Measurements from ENCODE around the gene GGN.
"Not testable (repeated sequence)": the region's sequence is repeated elsewhere in the genome, so short reads cannot be mapped to it uniquely, and the experiment has no call there.

GGN gene, protein sequence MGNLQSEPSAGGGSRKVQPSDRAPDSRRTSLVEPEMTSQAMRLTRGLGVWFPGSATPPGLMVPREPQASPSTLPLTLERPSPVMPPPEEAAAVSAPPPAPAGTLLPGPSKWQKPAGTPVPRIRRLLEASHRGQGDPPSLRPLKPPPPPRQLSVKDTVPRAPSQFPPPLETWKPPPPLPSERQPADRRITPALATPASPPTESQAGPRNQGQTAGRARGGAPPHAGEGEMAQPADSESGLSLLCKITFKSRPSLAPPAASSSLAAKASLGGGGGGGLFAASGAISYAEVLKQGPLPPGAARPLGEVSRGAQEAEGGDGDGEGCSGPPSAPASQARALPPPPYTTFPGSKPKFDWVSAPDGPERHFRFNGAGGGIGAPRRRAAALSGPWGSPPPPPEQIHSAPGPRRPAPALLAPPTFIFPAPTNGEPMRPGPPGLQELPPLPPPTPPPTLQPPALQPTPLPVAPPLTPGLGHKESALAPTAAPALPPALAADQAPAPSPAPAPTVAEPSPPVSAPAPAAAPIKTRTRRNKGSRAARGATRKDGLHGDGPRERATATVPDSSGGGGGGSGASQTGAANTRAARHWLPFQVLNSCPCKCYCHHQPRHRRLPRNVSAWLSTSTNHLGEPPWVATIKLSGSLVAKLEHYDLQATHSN

DNA sequence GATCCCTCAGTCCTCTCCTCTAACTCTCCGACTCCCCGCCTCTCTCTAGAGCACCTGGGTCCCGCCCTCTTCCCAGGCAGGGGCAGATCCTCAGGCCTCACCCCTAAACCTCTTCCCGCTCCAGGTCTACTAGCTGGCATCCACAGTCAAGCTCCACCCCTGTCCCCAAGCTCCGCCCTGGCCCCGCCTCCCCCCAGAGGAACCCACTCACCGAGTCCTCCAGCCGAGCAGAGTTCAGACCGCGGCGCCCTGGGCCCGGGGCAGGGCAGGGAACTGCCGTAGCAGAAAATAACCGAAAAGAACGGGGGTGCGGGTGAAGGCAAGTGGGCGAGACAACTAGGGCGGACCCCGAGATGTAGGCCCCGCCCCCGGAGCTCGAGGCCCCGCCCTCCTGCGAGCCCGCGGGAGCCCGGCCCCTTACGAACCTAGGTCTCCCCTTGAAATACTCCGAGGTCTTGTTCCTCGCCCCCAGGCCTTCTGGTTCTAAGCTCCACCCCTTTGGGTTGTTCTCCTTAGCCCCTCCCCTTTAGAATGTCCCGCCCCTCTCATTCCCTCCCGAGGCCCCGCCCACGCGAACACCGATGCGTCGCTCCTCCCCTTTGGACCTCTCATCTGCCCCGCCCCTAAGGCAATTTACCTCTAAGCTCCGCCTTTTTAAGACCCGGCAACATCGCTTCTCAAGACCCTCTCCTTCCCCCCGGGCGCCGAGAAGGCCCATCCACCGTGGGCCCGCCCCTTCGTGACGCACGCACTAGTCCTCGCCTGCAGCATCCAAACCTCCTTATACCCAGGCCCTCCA lies at the start of gene GGN:
TSS of gene GGN (minus strand) at position 485 of the 799 bp plus-strand sequence. CDS start 773 bp downstream, outside the sequence.
- DNase-seq (ENCODE audit: low read depth in 2 of 2, low spot score in 1 of 2): peak; percentile 44 to 54

DNA sequence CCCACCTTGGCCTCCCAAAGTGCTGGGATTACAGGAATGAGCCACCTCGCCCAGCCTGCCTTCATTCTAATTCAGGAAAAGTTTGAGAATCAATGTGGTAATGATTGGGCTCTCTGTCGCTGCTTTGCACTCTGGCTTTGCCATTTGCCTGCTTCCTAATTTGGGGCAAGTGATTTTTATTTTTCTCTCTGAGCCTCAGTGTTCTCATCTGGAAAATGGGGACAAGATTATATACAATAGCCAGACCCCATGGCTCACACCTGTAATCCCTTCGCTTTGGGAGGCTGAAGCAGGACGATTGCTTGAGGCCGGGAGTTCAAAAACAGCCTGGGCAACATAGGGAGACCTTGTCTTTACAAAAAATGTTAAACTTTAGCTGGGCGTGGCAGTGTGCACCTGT lies 49.5 kb upstream of the GGN start:
- no peak for DNase-seq (ENCODE audit: low read depth in 2 of 2, low spot score in 1 of 2)

DNA sequence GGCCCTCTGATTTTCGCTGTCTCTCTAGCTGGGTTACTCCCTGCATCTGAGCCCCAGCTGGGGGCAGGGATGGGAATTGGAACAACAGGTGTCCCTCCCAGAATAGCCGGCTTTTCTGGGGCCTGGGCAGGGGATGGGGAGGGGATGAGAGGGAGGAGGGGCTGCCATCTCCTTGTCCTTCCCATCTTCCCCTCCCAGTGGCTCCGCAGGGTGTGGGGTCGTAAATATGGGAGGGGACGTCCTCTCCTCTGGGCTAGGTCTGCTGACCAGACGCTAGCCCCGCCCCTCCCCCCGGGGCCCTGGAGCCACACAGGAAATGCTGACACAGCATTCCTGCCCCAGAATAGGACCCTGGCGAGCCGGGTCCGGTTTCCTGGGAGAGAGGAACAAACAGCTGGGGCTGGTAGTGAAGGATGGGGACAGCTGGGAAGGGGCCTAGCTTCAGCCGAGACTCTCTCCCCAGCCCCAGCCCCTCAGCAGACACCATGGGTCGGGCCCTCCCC lies 46.8 kb upstream of the GGN start:
- no peak for DNase-seq (ENCODE audit: low read depth in 2 of 2, low spot score in 1 of 2)

DNA sequence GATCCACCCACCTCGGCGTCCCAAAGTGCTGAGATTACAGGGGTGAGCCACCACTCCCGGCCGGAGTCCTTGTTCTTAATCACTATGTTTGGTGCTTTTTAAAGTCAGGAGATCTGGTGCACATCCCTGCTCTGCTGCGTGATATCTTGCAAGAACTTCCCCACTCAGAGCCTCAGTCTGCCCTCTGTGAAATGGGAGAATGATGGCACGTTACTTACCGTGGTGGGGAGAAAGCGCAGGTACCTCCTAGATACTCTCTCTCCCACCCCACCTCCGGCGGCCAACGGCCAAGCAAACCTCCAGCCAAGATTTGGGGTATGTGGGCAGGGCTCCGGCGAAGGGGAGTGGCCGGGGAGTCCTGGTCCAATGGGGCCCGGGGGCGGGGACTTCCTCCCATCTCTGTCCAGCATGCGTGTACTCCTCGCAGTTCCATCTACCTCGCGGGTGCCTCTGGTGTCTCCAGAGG lies 45.5 kb upstream of the GGN start, which contains the start of gene RYR1:
TSS of gene RYR1 (plus strand) at position 424 of the 466 bp plus-strand sequence. CDS start 139 bp downstream, outside the sequence.
- no peak for DNase-seq (ENCODE audit: low read depth in 2 of 2, low spot score in 1 of 2)

DNA sequence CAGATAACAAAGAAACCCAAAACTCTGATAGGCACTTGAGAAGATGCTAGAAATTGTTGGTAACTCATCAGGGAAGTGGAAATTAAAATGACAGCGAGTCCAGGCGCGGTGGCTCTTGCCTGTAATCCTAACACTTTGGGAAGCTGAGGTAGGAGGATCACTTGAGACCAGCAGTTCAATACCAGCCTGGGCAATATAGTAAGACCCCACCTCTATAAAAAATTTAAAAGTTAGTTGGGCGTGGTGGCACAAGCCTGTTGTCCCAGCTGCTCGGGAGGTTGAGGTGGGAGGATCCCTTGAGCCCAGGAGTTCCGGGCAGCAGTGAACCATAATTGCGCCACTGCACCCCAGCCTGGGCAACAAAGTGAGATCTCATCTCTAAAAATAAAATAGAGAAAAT lies 43.1 kb upstream of the GGN start:
- DNase-seq (ENCODE audit: low read depth in 2 of 2, low spot score in 1 of 2): no peak

DNA sequence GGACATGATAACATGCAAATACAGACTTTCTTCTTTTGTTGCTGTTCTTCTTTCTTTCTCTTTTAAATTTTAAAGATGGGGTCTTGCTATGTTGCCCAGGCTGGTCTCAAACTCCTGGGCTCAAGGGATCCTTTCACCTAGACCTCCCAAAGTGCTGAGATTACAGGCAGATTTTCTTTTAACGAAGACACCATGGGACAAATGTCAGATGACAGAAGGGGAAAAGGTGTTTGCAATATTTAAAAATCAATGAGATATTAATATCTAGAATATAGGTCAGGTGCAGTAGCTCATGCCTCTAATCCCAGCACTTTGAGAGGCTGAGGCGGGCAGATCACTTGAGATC lies 42.0 kb upstream of the GGN start:
- no peak for DNase-seq (ENCODE audit: low read depth in 2 of 2, low spot score in 1 of 2)

DNA sequence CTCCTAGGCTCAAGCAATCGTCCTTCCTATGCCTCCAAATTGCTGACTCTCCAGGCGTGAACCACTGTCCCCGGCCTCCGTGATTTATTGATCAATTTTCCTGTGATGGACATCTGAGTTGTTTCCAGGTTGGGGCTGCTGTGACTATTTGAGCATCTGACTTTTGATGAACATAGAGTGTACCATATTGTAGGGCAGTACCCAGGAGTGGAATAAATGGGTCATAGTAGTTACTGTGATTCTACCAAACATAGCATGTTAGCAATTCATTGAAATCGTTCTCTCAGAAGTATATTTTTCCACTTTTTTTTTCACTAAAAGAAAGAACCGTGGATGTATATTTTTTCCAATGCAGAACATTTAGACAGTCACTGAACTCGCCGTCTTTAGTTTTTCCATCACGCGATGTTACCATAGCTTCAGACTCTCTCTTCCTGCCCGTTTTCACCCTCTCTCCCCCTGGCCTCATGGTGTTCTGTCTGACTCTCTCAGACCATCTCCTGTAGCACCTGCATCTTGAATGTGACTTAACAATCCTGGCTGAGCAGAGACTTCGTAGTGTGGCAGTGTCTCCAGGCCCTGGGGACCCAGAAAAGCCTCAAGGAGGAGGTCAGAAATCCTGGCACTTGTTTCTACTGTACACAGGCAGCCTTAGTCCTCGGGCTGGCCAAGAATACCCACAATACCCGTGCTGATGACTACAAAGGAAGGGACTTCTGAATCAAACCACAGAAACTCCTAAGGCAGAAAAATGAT lies 41.4 kb upstream of the GGN start:
- DNase-seq (ENCODE audit: low read depth in 2 of 2, low spot score in 1 of 2): no peak

DNA sequence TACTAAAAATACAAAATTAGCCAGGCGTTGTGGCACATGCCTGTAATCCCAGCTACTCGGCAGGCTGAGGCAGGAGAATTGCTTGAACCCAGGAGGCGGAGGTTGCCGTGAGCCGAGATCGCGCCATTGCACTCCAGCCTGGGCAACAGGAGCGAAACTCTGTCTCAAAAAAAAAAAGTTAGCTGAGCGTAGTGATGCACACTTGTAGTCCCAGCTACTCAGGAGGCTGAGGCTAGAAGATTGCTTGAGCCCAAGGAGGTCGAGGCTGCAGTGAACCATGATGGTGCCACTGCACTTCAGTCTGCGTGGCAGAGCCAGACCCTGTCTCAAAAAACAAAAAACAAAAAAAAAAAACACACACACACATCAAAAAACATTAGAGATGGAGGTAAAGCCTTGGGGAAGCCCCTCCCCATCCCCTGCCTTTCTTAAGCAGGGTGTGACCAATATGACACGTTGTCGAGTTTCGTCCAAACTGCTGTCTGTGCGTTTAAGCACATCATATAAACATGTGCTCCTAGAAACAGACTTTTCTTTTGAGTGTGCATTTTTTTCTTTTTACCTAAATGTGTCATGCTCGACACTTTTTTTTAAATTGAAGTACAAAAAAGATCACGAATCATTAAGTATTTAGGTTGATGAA lies 39.3 kb upstream of the GGN start:
- DNase-seq (ENCODE audit: low read depth in 2 of 2, low spot score in 1 of 2): not testable (repeated sequence)

DNA sequence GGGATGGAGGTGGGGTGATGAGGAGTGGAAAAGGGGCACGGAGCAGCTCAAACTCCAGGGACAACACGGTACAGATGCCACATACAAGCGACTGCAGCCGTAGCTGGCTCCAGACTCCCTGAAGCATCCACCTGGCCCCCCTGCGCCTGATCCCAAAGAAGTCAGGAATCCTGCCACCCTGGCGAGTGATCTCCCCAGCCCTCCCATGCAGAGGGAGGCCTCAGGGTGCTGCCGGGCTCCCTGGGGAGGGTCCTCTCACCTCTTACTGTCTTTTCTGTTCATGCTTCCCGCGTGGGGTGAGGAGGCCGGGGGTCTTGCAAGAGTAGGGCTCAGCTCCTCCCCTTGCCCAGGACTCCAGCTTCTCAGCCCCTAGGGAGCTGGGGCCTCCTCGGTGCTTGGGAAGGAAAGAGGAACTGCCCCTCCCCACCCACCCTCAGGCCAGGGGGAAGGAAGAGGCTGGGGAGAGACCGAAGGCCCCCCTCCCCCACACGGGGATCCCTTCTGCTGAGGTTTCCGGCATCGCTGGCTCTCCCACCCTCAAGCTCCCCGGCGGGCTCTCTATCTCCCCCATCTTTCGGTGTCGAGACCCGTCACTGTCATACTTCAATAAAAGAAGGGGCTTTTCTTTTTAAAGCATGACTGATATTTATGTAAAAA lies 38.1 kb upstream of the GGN start, which contains the start of gene RASGRP4:
TSS of gene RASGRP4 (minus strand) at position 410 of the 657 bp plus-strand sequence. CDS start at position 282, 128 bp downstream.
- no peak for DNase-seq (ENCODE audit: low read depth in 2 of 2, low spot score in 1 of 2)

DNA sequence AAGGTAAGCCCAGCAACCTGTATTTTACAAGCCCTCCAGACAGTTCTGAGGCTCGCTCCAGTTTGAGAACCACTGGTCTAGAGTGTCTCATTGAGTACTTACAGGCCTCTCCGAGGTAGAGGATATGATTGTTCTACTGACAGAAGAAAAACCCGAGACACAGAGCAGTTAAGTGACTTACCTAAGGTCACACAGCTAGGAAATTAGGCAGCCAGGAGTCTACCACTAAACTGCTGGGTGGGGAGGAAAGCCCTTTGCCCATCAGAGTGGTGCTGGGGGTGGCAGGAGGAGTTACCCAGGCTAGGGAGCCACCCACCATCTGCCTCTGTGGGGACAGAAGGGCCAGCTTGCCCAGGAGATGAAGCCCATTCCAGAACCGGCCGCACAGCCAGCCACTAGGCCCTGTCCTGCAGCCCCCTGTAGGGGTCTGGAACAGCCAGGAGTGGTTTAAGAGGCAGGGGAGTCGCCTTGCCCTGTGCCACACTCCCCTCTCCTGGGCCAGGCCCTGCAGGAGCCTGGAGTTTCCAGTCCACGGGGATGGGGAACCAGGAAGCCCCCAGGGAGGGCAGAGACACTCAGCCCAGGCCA lies 37.5 kb upstream of the GGN start:
- DNase-seq (ENCODE audit: low read depth in 2 of 2, low spot score in 1 of 2): no peak

DNA sequence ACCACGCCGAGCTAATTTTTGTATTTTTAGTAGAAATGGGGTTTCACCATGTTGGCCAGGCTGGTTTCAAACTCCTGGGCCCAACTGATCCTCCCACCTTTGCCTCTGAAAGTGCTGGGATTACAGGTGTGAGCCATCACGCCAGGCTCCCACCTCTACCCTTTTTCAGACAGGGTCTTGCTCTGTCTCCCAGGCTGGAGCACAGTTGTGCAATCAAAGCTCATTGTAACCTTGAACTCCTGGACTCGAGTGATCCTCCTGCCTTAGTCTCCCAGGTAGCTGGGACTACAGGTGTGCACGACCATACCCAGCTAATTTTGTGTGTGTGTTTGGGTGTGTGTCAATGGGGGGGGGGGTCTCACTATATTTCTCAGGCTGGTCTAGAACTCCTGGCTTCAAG lies 36.4 kb upstream of the GGN start:
- DNase-seq (ENCODE audit: low read depth in 2 of 2, low spot score in 1 of 2): no peak

DNA sequence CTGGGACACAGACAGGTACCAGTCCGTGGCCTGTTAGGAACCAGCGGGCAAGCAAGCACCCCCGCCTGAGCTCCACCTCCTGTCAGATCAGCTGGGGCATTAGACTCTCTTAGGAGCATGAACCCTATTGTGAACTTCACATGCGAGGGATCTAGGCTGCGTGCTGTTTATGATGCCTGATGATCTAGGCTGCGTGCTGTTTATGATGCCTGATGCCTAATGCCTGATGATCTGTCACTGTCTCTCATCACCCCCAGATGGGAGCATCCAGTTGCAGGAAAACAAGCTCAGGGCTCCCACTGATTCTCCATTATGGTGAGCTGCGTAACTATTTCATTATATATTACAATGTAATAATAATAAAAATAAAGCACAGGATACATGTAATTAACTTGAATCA lies 34.6 kb upstream of the GGN start:
- no peak for DNase-seq (ENCODE audit: low read depth in 2 of 2, low spot score in 1 of 2)

DNA sequence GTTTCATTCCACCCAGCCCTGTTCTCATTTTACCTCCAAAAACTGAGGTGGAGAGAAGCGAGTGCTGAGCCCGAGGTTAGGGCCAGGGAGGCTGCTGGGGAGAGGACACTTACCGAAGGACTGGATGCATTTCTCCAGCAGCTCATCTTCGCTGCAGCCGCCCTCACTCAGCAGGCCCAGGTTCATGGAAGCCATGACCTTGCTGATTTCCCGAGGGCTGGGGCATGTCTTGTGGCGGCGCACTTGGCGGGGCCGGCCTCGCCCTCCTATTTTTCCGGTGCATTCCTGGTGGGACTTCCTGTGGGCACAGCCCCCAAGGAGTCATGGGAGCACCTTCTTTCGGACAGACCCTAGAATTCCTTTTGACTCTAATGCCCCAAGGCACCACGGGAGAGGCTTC lies 34.0 kb upstream of the GGN start:
- DNase-seq (ENCODE audit: low read depth in 2 of 2, low spot score in 1 of 2): no peak

DNA sequence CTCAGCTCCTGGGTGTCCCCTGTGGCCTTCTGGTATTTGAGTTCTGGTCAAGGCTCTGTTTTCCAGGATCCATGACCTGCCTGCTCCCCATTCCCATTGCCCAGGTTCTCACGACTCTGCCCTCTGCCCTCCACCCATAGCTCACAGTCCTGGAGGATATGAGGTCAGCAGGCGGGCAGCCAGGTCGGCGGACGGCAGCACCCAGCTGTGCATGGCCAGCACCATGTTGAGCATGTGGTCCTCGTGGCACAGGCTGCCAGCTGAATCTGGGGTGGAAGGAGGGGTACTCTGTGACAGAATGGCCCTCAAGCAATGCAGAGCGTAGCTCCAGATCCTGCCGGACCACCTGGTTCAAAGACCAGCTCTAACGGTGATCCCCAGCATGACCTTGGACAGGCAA lies 33.1 kb upstream of the GGN start:
- DNase-seq (ENCODE audit: low read depth in 2 of 2, low spot score in 1 of 2): no peak

DNA sequence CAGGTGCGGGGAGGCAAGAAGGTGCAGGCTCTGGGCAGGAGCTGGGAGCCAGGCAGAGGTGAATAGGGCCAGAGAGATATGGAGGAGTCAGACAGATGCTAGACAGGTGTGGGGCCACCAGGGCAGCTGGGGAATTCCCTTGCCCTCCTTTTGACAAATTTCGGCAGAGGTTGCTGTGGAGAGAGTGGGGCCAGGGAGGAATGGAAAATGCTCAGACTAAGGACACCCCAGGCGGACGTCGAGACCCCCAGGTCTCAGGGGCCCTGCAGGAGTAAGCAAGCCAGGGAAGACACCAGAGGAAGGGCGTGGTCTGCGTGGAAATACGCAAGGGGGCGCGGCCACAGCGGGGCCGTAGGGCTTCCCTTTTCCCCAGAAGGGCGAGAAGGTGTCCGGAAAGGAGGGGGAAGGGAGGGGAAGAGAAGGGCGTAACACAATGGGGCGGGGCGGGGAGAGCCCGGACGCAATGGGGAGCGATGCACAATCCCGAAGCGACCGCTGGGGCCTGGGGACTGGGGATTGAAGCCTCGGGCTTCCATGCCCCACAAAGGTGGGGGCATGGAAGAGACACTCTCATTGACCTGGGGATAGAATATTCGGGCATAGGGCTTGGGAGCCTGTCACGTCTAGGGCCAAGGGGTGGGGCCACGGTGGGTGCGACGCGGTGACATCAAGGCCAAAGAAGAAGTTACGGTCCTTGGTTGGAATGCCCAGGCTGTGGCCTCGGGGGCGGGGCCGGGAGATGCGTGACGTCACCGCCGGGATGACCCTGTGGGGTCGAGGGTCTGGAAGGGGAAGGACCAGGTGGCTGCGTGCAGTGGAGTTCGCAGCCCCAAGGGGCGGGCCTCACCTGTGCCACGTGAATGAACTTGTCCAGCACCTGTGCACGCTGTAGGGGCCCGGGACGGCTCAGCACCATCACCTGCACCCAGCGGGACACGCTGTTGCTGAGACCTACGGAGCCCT lies 30.0 kb upstream of the GGN start:
- peak in 1 of 2 donors; percentile 25 for DNase-seq (ENCODE audit: low read depth in 2 of 2, low spot score in 1 of 2)

DNA sequence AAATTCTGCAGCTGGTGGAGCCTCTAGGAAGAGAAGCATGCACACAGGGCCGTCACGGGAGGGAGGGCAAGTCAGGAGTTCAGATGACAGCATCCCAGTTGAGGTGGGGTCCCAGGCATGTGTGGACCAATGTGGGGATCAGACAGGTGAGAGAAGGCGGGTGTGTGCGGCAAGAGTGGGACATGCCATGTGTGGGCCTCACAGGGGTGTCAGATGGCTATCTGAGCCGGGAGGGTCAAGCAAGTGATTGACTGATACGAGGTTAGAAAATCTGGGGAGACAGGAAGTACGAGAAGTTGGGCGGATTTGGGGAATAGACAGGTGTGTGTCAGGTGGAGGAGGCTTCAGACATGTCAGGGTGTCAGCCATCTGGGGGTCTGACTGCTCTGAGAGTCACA lies 29.3 kb upstream of the GGN start:
- DNase-seq (ENCODE audit: low read depth in 2 of 2, low spot score in 1 of 2): no peak

DNA sequence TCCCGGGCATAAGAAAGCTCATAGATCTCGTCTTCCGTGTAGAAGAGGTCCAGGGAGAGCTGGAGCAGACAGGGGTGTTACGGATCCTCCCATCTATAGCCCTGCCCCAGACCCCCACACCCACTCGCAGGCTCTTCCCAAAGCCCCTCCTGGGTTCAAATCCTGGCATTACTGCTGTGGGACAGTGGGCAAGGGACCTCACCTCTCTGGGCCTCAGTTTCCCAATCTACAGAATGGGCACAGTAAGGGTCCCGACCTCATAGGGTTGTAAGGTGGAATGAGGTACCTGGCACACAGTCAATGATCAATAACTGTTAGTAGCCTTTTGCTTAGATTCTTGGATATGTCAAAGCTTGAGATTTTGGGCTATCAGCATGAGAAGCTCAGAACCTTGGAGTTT lies 25.6 kb upstream of the GGN start:
- no peak for DNase-seq (ENCODE audit: low read depth in 2 of 2, low spot score in 1 of 2)

DNA sequence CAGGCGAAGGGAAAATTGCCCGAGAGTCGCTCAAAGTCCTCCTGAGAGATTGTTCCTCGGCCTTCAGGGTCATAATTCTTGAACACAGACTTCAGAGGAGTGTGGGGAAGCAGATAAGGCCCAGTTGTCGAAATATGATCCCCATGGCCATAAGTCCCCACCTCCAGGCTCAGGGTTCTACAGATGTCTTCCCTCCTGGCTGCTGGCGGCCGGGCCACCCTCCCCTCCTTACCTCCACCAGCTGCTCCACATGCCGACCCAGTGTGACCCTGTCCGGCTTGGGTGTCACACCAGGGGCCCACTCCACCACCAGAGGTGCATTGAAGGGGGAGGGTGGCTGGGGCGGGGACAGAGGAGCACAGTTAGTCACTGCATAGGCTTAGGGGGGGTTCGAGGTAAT lies 25.1 kb upstream of the GGN start:
- no peak for DNase-seq (ENCODE audit: low read depth in 2 of 2, low spot score in 1 of 2)
